ENCODE results near the gene CAMSAP1. TPM values are rescaled to one million over a fixed set of nuclear protein-coding genes. Genes with fewer than 3 reads are reported as not detected.

Gene CAMSAP1
- total RNA-seq, 1 experiment from 2014 or later, result 24.8 TPM

- H3K9me3 ChIP-seq (ENCODE audit: control insufficient read depth, insufficient read depth, low read depth, low read length), result no peaks in the 10 kb centered on the region
- ATAC-seq (no peak), DNase-seq (ENCODE audit: low read depth, low spot score) (no peak)
- H3K27ac ChIP-seq (ENCODE audit: low read length), result no peak overlapping the region
- no peak overlapping the region for H3K4me3 ChIP-seq (ENCODE audit: low read depth in 2 of 2, low read length in 2 of 2)
- BruUV-seq (replicated peaks), result no TSS peak
- no peak for TF ChIP-seq SIN3A (IDR thresholded peaks at IDR 0.05; ENCODE audit: borderline replicate concordance, insufficient read depth, low read depth, low read length)
- no peak for TF ChIP-seq CTCF (IDR thresholded peaks at IDR 0.05)
- no peak for TF ChIP-seq REST (IDR thresholded peaks at IDR 0.05; ENCODE audit: insufficient read depth in 1 of 2, low read depth in 2 of 2, low read length in 1 of 2)
- no peak for TF ChIP-seq POLR2AphosphoS5 (IDR thresholded peaks at IDR 0.05; ENCODE audit: low read depth, low read length)
- no peak for TF ChIP-seq TCF7L2 (IDR thresholded peaks at IDR 0.05; ENCODE audit: low read depth, low read length)
- no peaks in the 10 kb centered on the region for H3K4me1 ChIP-seq (ENCODE audit: control insufficient read depth, insufficient read depth, low read length)
- intact Hi-C loops (cut with micrococcal nuclease; ENCODE audit: unreplicated experiment), result no loop called here
- in situ Hi-C loops (cut with HindIII; ENCODE audit: low pct_unique_long_range_greater_than_20kb, low sequenced_read_pairs), result no loop called here
- H3K27me3 ChIP-seq (ENCODE audit: control insufficient read depth, insufficient read depth, low read length), result no peaks in the 10 kb centered on the region
- ChIA-PET CTCF (no interaction called here), POLR2A (no interaction called here)
- H3K36me3 ChIP-seq (ENCODE audit: control insufficient read depth, insufficient read depth, low read length), result no peaks in the 10 kb centered on the region
These were observed 115.7 kb downstream of the CAMSAP1 start for GRCh38 chr9:135791431-135792267.

- no peaks in the 10 kb centered on the region for H3K36me3 ChIP-seq (ENCODE audit: control insufficient read depth, insufficient read depth, low read length)
- in situ Hi-C loops (cut with HindIII; ENCODE audit: low pct_unique_long_range_greater_than_20kb, low sequenced_read_pairs), result no loop called here
- H3K27ac ChIP-seq (ENCODE audit: low read length), result no peak overlapping the region
- CTCF ChIA-PET, result no interaction called here
- intact Hi-C loops (cut with micrococcal nuclease; ENCODE audit: unreplicated experiment), result no loop called here
- ATAC-seq, result no peak
- H3K27me3 ChIP-seq (ENCODE audit: control insufficient read depth, insufficient read depth, low read length), result no peaks in the 10 kb centered on the region
- POLR2A ChIA-PET, result no interaction called here
- no peak for DNase-seq (ENCODE audit: low read depth, low spot score)
- no peak overlapping the region for H3K4me3 ChIP-seq (ENCODE audit: low read depth in 2 of 2, low read length in 2 of 2)
- TF ChIP-seq TCF7L2 (IDR thresholded peaks at IDR 0.05; ENCODE audit: low read depth, low read length) (no peak), CTCF (IDR thresholded peaks at IDR 0.05) (no peak), SIN3A (IDR thresholded peaks at IDR 0.05; ENCODE audit: borderline replicate concordance, insufficient read depth, low read depth, low read length) (no peak), POLR2AphosphoS5 (IDR thresholded peaks at IDR 0.05; ENCODE audit: low read depth, low read length) (no peak), REST (IDR thresholded peaks at IDR 0.05; ENCODE audit: insufficient read depth in 1 of 2, low read depth in 2 of 2, low read length in 1 of 2) (no peak)
- no peaks in the 10 kb centered on the region for H3K4me1 ChIP-seq (ENCODE audit: control insufficient read depth, insufficient read depth, low read length)
- no peaks in the 10 kb centered on the region for H3K9me3 ChIP-seq (ENCODE audit: control insufficient read depth, insufficient read depth, low read depth, low read length)
- BruUV-seq (replicated peaks), result no TSS peak
These were observed 116.5 kb downstream of the CAMSAP1 start for GRCh38 chr9:135790850-135791249.
